ENCODE data around the gene RAB36.

Gene RAB36

GRCh38 chr22:23192558-23192957 is 47.3 kb downstream of the RAB36 start:
- no peaks in the 10 kb centered on the region for H3K36me3 ChIP-seq (ENCODE audit: insufficient read depth, low read length)
- H3K9me3 ChIP-seq (ENCODE audit: control insufficient read depth, insufficient read depth, low read length) = no peaks in the 10 kb centered on the region
- no peak overlapping the region for H3K9ac ChIP-seq (ENCODE audit: low read depth, low read length)
- no peaks in the 10 kb centered on the region for H3K4me1 ChIP-seq (ENCODE audit: insufficient read depth, low read length)

DNA sequence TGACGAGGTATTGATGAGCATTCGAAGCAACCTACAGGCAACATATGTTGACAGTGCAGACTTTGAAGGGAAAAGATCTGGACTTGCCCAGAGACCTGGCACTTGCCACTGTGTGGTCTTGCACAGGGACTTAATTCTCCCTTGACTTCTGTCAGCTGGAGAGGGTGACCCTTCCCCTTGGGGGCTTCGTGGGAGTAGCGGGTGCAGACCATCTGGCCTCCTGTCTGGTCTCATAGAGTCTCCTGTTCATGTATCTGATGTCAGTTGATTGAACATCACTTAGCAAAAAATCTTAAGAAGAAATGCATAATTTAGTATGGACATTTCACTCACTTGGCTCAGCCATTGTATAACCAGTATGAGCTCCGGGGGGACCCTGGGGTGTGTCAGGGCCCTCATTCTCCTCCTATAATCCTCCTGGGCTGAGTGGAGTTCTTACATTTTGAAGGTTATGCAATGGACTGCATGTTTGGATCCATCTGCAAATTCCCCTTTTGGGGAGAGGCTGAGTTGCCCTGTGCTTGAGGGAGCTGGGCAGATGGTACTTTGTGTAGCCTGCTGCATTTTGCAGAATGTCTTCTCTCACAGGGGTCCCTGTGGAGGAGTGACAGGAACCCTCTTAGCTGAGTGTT is 48.0 kb downstream of the RAB36 start:
- Histone ChIP-seq H3K9ac (ENCODE audit: low read depth, low read length) (no peak overlapping the region), H3K36me3 (ENCODE audit: insufficient read depth, low read length) (no peaks in the 10 kb centered on the region), H3K9me3 (ENCODE audit: control insufficient read depth, insufficient read depth, low read length) (no peaks in the 10 kb centered on the region), H3K4me1 (ENCODE audit: insufficient read depth, low read length) (no peaks in the 10 kb centered on the region)

GRCh38 chr22:23193882-23194281 is 48.6 kb downstream of the RAB36 start:
- H3K4me1 ChIP-seq (ENCODE audit: insufficient read depth, low read length) = no peaks in the 10 kb centered on the region
- H3K9ac ChIP-seq (ENCODE audit: low read depth, low read length) = no peak overlapping the region
- H3K36me3 ChIP-seq (ENCODE audit: insufficient read depth, low read length) = no peaks in the 10 kb centered on the region
- H3K9me3 ChIP-seq (ENCODE audit: control insufficient read depth, insufficient read depth, low read length) = no peaks in the 10 kb centered on the region

DNA sequence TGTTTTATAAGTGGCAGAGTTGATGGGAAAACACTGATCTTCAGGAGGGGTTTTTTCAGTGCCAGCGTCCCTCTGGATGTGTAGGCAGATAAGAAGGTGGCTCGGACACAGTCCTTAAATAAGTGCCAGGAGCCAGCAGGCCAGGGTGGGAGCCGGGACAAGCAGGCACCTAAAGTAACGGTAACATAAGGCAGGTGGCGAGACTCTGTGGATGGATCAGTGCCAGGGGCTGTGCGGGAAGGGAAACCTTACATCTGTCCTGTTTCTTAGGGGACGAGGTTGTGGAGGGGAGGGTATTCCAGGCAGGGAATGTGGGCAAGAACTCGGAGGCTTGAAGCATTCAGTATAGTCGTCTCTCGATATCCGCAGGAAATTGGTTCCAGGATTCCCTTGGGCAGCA is 50.9 kb downstream of the RAB36 start:
- H3K36me3 ChIP-seq (ENCODE audit: insufficient read depth, low read length) = no peaks in the 10 kb centered on the region
- 0 out of 2 replicates have a peak, but pooled peaks cover 7% of the 10 kb centered on the region for H3K4me1 ChIP-seq (ENCODE audit: insufficient read depth, low read length)
- no peaks in the 10 kb centered on the region for H3K9me3 ChIP-seq (ENCODE audit: control insufficient read depth, insufficient read depth, low read length)
- H3K9ac ChIP-seq (ENCODE audit: low read depth, low read length) = no peak overlapping the region

GRCh38 chr22:23197836-23198235 is 52.6 kb downstream of the RAB36 start:
- Histone ChIP-seq H3K36me3 (ENCODE audit: insufficient read depth, low read length) (no peaks in the 10 kb centered on the region), H3K9me3 (ENCODE audit: control insufficient read depth, insufficient read depth, low read length) (no peaks in the 10 kb centered on the region), H3K4me1 (ENCODE audit: insufficient read depth, low read length) (0 out of 2 replicates have a peak, but pooled peaks cover 7% of the 10 kb centered on the region), H3K9ac (ENCODE audit: low read depth, low read length) (no peak overlapping the region)

GRCh38 chr22:23199159-23199558 is 53.9 kb downstream of the RAB36 start:
- H3K9me3 ChIP-seq (ENCODE audit: control insufficient read depth, insufficient read depth, low read length) = no peaks in the 10 kb centered on the region
- peaks cover 5% of the 10 kb centered on the region; the same call in 1 of the 2 replicates for H3K36me3 ChIP-seq (ENCODE audit: insufficient read depth, low read length)
- H3K4me1 ChIP-seq (ENCODE audit: insufficient read depth, low read length) = 0 out of 2 replicates have a peak, but pooled peaks cover 7% of the 10 kb centered on the region
- no peak overlapping the region for H3K9ac ChIP-seq (ENCODE audit: low read depth, low read length)

DNA sequence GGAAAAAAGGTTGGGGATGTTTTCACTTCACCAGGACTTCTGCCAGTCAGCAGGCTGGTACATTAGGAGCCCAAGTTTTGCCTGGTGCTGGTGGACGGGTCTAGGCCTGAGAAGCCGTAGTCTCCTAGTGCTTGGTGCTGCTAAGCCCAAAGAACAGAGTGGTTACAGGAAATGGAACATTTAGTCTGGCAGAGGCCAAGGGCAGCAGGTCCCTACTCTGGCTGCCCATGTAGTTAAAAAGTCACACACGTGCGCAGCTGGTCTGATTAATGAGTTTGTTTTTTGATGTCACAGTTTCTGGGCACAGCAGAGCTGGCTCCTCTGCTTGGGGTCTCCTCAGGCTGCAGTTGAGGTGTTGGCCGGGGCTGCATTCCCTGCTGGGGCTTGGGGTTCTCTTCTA is 55.6 kb downstream of the RAB36 start:
- peaks cover 5% of the 10 kb centered on the region; the same call in 1 of the 2 replicates for H3K36me3 ChIP-seq (ENCODE audit: insufficient read depth, low read length)
- H3K4me1 ChIP-seq (ENCODE audit: insufficient read depth, low read length) = 0 out of 2 replicates have a peak, but pooled peaks cover 7% of the 10 kb centered on the region
- no peak overlapping the region for H3K9ac ChIP-seq (ENCODE audit: low read depth, low read length)
- H3K9me3 ChIP-seq (ENCODE audit: control insufficient read depth, insufficient read depth, low read length) = no peaks in the 10 kb centered on the region

- H3K36me3 ChIP-seq (ENCODE audit: insufficient read depth, low read length) = peaks cover 5% of the 10 kb centered on the region; the same call in 1 of the 2 replicates
Measured at GRCh38 chr22:23202812-23203451, 57.7 kb downstream of the RAB36 start.

GRCh38 chr22:23203452-23204124 is 58.3 kb downstream of the RAB36 start:
- no peak overlapping the region for H3K9ac ChIP-seq (ENCODE audit: low read depth, low read length)
- H3K4me1 ChIP-seq (ENCODE audit: insufficient read depth, low read length) = 0 out of 2 replicates have a peak, but pooled peaks cover 7% of the 10 kb centered on the region
- H3K36me3 ChIP-seq (ENCODE audit: insufficient read depth, low read length) = peaks cover 5% of the 10 kb centered on the region; the same call in 1 of the 2 replicates
- no peaks in the 10 kb centered on the region for H3K9me3 ChIP-seq (ENCODE audit: control insufficient read depth, insufficient read depth, low read length)

More at GRCh38 chr22:23202812-23203451, 57.7 kb downstream of the RAB36 start:
- 0 out of 2 replicates have a peak, but pooled peaks cover 7% of the 10 kb centered on the region for H3K4me1 ChIP-seq (ENCODE audit: insufficient read depth, low read length)
- no peak overlapping the region for H3K9ac ChIP-seq (ENCODE audit: low read depth, low read length)
- no peaks in the 10 kb centered on the region for H3K9me3 ChIP-seq (ENCODE audit: control insufficient read depth, insufficient read depth, low read length)

GRCh38 chr22:23204125-23204488 is 58.8 kb downstream of the RAB36 start:
- H3K9me3 ChIP-seq (ENCODE audit: control insufficient read depth, insufficient read depth, low read length) = no peaks in the 10 kb centered on the region
- 0 out of 2 replicates have a peak, but pooled peaks cover 5% of the 10 kb centered on the region for H3K4me1 ChIP-seq (ENCODE audit: insufficient read depth, low read length)
- H3K9ac ChIP-seq (ENCODE audit: low read depth, low read length) = no peak overlapping the region
- peaks cover 5% of the 10 kb centered on the region; the same call in 1 of the 2 replicates for H3K36me3 ChIP-seq (ENCODE audit: insufficient read depth, low read length)

DNA sequence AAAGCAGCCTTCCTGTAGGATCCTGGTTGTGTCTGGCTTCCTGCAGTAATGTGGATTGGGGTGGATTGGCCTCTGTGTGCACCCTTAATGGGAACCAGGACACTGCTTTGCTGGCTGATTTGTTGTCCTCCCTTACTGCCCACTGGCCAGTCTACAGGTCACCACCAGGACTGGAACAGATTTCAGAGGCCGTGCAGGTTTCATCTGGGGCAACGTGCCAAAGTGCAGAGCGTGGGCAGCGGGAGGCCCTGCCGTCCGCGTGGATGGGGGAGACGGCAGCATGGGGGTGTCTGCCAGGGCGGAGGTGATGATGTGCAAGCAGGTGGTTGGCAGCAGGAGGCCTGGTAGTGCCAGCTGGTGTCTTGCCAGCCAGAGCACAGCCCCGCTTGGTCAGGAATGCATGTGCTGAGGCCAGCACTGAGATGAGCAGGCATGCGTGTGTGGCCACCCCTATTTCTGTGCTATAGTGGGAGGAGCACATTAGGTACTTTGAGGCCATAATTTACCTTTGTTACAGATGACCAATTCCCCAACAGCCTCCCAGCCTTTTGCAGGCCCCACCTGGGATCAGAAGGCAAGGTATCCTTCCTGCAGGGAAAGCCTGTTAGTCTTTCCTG is 59.4 kb downstream of the RAB36 start:
- peaks cover 5% of the 10 kb centered on the region; the same call in 1 of the 2 replicates for H3K36me3 ChIP-seq (ENCODE audit: insufficient read depth, low read length)
- no peaks in the 10 kb centered on the region for H3K9me3 ChIP-seq (ENCODE audit: control insufficient read depth, insufficient read depth, low read length)
- H3K9ac ChIP-seq (ENCODE audit: low read depth, low read length) = no peak overlapping the region
- H3K4me1 ChIP-seq (ENCODE audit: insufficient read depth, low read length) = no peaks in the 10 kb centered on the region

GRCh38 chr22:23205339-23206049 is 60.2 kb downstream of the RAB36 start:
- Histone ChIP-seq H3K9ac (ENCODE audit: low read depth, low read length) (no peak overlapping the region), H3K4me1 (ENCODE audit: insufficient read depth, low read length) (no peaks in the 10 kb centered on the region), H3K36me3 (ENCODE audit: insufficient read depth, low read length) (peaks cover 5% of the 10 kb centered on the region; the same call in 1 of the 2 replicates), H3K9me3 (ENCODE audit: control insufficient read depth, insufficient read depth, low read length) (no peaks in the 10 kb centered on the region)

DNA sequence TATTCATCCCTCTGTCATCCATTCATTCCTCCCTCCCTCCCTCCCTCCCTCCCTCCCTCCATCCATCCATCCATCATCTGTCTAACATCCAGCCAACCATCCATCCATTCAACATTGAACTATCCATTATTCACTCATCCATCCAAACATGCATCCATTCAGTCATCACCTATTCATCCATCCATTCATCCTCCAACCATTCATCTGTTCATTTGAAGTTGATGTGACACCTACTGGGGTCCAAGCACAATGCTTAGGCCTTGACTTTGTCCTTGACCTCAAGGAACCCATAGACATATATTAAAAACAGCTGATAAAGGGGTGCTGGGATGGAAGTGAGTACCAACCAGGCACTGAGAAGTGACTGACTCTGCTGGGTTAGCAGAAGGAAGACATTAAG is 61.6 kb downstream of the RAB36 start:
- no peaks in the 10 kb centered on the region for H3K9me3 ChIP-seq (ENCODE audit: control insufficient read depth, insufficient read depth, low read length)
- H3K9ac ChIP-seq (ENCODE audit: low read depth, low read length) = no peak overlapping the region
- peaks cover 5% of the 10 kb centered on the region; the same call in 1 of the 2 replicates for H3K36me3 ChIP-seq (ENCODE audit: insufficient read depth, low read length)
- no peaks in the 10 kb centered on the region for H3K4me1 ChIP-seq (ENCODE audit: insufficient read depth, low read length)
